ENCODE measurements around the gene SLC25A10.

SLC25A10 gene

GRCh38 chr17:81680150-81680549 is 31.9 kb upstream of the SLC25A10 start:
- TF ChIP-seq POLR2AphosphoS5 (IDR thresholded peaks at IDR 0.05; ENCODE audit: low read depth, low read length): no peak
- no peak for TF ChIP-seq TAF1 (IDR thresholded peaks at IDR 0.05; ENCODE audit: borderline replicate concordance, insufficient read depth, low read length)
- no peak for TF ChIP-seq FOXP2 (optimal IDR thresholded peaks at IDR 0.05; ENCODE audit: borderline replicate concordance, extremely low read depth, extremely low read length, insufficient read depth)
- TF ChIP-seq SIN3A (IDR thresholded peaks at IDR 0.05; ENCODE audit: borderline replicate concordance, insufficient read depth, low read length): no peak
- TF ChIP-seq REST (IDR thresholded peaks at IDR 0.05; ENCODE audit: insufficient read depth in 1 of 2, low read depth in 2 of 2, low read length in 2 of 2): no peak

GRCh38 chr17:81681672-81682071 is 30.4 kb upstream of the SLC25A10 start:
- TF ChIP-seq REST (IDR thresholded peaks at IDR 0.05; ENCODE audit: insufficient read depth in 1 of 2, low read depth in 2 of 2, low read length in 2 of 2): no peak
- TF ChIP-seq POLR2AphosphoS5 (IDR thresholded peaks at IDR 0.05; ENCODE audit: low read depth, low read length): no peak
- no peak for TF ChIP-seq FOXP2 (optimal IDR thresholded peaks at IDR 0.05; ENCODE audit: borderline replicate concordance, extremely low read depth, extremely low read length, insufficient read depth)

DNA sequence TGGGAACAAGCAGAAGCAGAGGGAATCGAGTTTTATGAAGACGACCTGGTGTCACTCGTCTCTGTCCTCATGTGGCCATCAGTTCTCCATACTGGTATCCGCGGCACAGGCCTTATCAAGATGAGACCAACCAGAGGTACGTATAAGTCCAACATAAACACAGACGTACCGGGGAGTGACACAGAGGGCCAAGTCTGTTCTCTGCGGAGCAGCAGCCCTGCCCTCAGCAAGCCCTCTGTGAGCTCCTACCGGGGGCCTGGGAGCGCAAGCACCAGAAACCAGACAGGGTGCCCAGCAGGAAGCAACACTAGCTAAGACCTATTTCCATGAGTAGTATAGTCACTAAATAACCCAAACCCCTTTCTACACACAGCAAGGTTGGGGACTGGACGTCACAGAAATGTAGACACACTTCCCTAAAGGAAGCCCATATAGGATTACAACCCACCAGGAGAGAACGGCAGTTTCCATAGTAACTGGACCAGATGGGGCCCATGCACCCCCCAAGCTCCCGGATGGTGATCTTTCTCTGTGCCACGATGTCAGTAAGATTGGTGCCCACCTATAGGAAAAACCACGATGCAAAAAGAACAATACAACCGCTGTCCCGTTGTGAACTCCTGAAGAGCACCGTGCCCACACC is 29.4 kb upstream of the SLC25A10 start:
- TF ChIP-seq REST (IDR thresholded peaks at IDR 0.05; ENCODE audit: insufficient read depth in 1 of 2, low read depth in 2 of 2, low read length in 2 of 2) (no peak), TAF1 (IDR thresholded peaks at IDR 0.05; ENCODE audit: borderline replicate concordance, insufficient read depth, low read length) (no peak), POLR2AphosphoS5 (IDR thresholded peaks at IDR 0.05; ENCODE audit: low read depth, low read length) (no peak), SIN3A (IDR thresholded peaks at IDR 0.05; ENCODE audit: borderline replicate concordance, insufficient read depth, low read length) (no peak), FOXP2 (optimal IDR thresholded peaks at IDR 0.05; ENCODE audit: borderline replicate concordance, extremely low read depth, extremely low read length, insufficient read depth) (no peak)

GRCh38 chr17:81683208-81683583 is 28.9 kb upstream of the SLC25A10 start:
- TF ChIP-seq FOXP2 (optimal IDR thresholded peaks at IDR 0.05; ENCODE audit: borderline replicate concordance, extremely low read depth, extremely low read length, insufficient read depth) (no peak), TAF1 (IDR thresholded peaks at IDR 0.05; ENCODE audit: borderline replicate concordance, insufficient read depth, low read length) (peak; percentile 3; the same call in 1 of the 2 replicates), REST (IDR thresholded peaks at IDR 0.05; ENCODE audit: insufficient read depth in 1 of 2, low read depth in 2 of 2, low read length in 2 of 2) (no peak), POLR2AphosphoS5 (IDR thresholded peaks at IDR 0.05; ENCODE audit: low read depth, low read length) (peak; percentile 5; the same call in 1 of the 2 replicates), SIN3A (IDR thresholded peaks at IDR 0.05; ENCODE audit: borderline replicate concordance, insufficient read depth, low read length) (no peak)
